Body of pancreas (tissue), 4 donors: ENCODE results near the gene SRMS. TPM values are rescaled to one million over a fixed set of nuclear protein-coding genes. Genes with fewer than 3 reads are reported as not detected.

ENCODE experiments used
- ATAC-seq: fragments of 150-250 bp; one replicate; pipeline ENCODE4 v1.9.1; 2016
- DNase-seq, 4 donors: peaks; one replicate each; pipeline ENCODE4 v3.0.0-alpha.2; 2019
- H3K27ac ChIP-seq, 4 donors: fragments of 200-600 bp; sonication (generic); 1 replicate in 3 of 4; 2 replicates in 1 of 4; pipeline versions ENCODE4 v1.5.1 to v1.6.1; 2016 to 2019; ENCODE audit warnings: mild to moderate bottlenecking in 1 of 4, mixed read lengths in 1 of 4, moderate library complexity in 1 of 4
- H3K27me3 ChIP-seq, 2 donors: fragments of 200-600 bp; sonication (generic); one replicate each; pipeline ENCODE4 v1.6.0; 2016; ENCODE audit warnings: mild to moderate bottlenecking in 1 of 2
- H3K36me3 ChIP-seq, 2 donors: fragments of 200-600 bp; sonication (generic); replicated peaks in 1 of 2; 2 replicates each; pipeline ENCODE4 v1.5.1; 2016; ENCODE audit warnings: low read depth in 2 of 2; ENCODE audit not compliant: insufficient read depth in 1 of 2
- H3K4me1 ChIP-seq: fragments of 200-600 bp; sonication (generic); one replicate; pipeline ENCODE4 v1.6.0; 2016
- H3K4me3 ChIP-seq, 2 donors: fragments of 200-600 bp; sonication (generic); 1 replicate in 1 of 2; 2 replicates in 1 of 2; pipeline ENCODE4 v1.5.1; 2016 to 2019
- H3K9me3 ChIP-seq, 3 donors: fragments of 200-600 bp; sonication (generic); 1 replicate in 2 of 3; 2 replicates in 1 of 3; pipeline ENCODE4 v1.5.1; 2016
- CTCF ChIP-seq, 7 experiments: fragments of 450-650 bp in 4 of 7; fragments of 200-600 bp in 3 of 7; sonication (generic) in 3 of 7; IDR thresholded peaks; one replicate each; pipeline ENCODE4 v1.5.1; 2016 to 2019; ENCODE audit warnings: antibody characterized with exemption in 7 of 7
- POLR2A ChIP-seq, 3 donors: fragments of 450-650 bp; IDR thresholded peaks; one replicate each; pipeline ENCODE4 v1.6.1; 2016; ENCODE audit warnings: antibody characterized with exemption in 3 of 3, mild to moderate bottlenecking in 2 of 3
- WGBS, 2 donors: methylation state at CpG; one replicate each; pipeline ENCODE4 v1.1.5; 2017; 5-methylcytosine and 5-hydroxymethylcytosine counted together
- intact Hi-C: fragments of 100-400 bp; cut with DNase I; formaldehyde crosslinking; loops from one replicate; pipeline ENCODE4 v1.15.1; 2023
- total RNA-seq, 2 donors: library from RNA; depleted of rRNA; stranded (reverse); fragments of >200 nt; gene quantifications; one replicate each; pipeline ENCODE4 v1.1.0, GENCODE V29; 2016

Gene SRMS
- total RNA-seq, 2 donors from 2014 or later: not detected

GRCh38 chr20:63539092-63539430, 8.5 kb downstream of the SRMS start:
- intact Hi-C loops: loop anchor here (10.0 kb wide), 1 partner anchor 316 kb away; no protein-coding TSS in a partner anchor
- no peak overlapping the region for H3K4me3 ChIP-seq

GRCh38 chr20:63538204-63539091, 9.1 kb downstream of the SRMS start:
- WGBS, 2 donors: 11 to 14% methylated on average over 9 to 27 of the region's 27 CpGs
- Histone ChIP-seq H3K4me3 (no peak overlapping the region), H3K4me1 (peaks cover 34% of the 10 kb centered on the region), H3K27ac (peak overlapping the region; percentile 46 to 89 (median 86)), H3K27me3 (no peaks in the 10 kb centered on the region), H3K36me3 (no peaks in the 10 kb centered on the region), H3K9me3 (no peaks in the 10 kb centered on the region)
- intact Hi-C loops: loop anchor here (10.0 kb wide), 1 partner anchor 316 kb away; no protein-coding TSS in a partner anchor
- peak in 1 of 3 donors; percentile 39 for TF ChIP-seq POLR2A (IDR thresholded peaks at IDR 0.05)
- peak in 2 of 7 experiments; percentile 14 to 18 for TF ChIP-seq CTCF (IDR thresholded peaks at IDR 0.05)
- ATAC-seq: peak; percentile 58
- peak; percentile 88 to 98 (median 96) for DNase-seq

More at GRCh38 chr20:63539092-63539430, 8.5 kb downstream of the SRMS start:
- 60 to 73% methylated on average over 11 to 12 of the region's 12 CpGs for WGBS, 2 donors
- H3K27me3 ChIP-seq: no peaks in the 10 kb centered on the region
- H3K4me1 ChIP-seq: peaks cover 28% of the 10 kb centered on the region
- no peak for TF ChIP-seq CTCF (IDR thresholded peaks at IDR 0.05)
- TF ChIP-seq POLR2A (IDR thresholded peaks at IDR 0.05): peak in 1 of 3 donors; percentile 12
- DNase-seq: no peak
- H3K36me3 ChIP-seq: no peaks in the 10 kb centered on the region
- no peak for ATAC-seq
- H3K9me3 ChIP-seq: no peaks in the 10 kb centered on the region
- H3K27ac ChIP-seq: peak overlapping the region; percentile 46 to 89 (median 86)

- no peaks in the 10 kb centered on the region for H3K9me3 ChIP-seq
- DNase-seq (peak; percentile 90 to 96 (median 92)), ATAC-seq (peak; percentile 83)
- intact Hi-C loops: loop anchor here (10.0 kb wide), 1 partner anchor 317 kb away; no protein-coding TSS in a partner anchor
- TF ChIP-seq POLR2A (IDR thresholded peaks at IDR 0.05) (peak; percentile 30 to 80 (median 69)), CTCF (IDR thresholded peaks at IDR 0.05) (peak; percentile 84 to 99 (median 99))
- WGBS, 2 donors: 0 to 8% methylated on average over 14 to 28 of the region's 34 CpGs
- H3K27ac ChIP-seq: peak overlapping the region; percentile 62 to 89 (median 86)
- H3K27me3 ChIP-seq: no peaks in the 10 kb centered on the region
- H3K36me3 ChIP-seq: no peaks in the 10 kb centered on the region
- peaks cover 35% of the 10 kb centered on the region for H3K4me1 ChIP-seq
- no peak overlapping the region for H3K4me3 ChIP-seq
Measured at GRCh38 chr20:63537525-63538203, 9.9 kb downstream of the SRMS start.

GRCh38 chr20:63536997-63537524, 10.5 kb downstream of the SRMS start, which contains the start of gene PTK6:
Gene PTK6 (minus strand): TSS chr20:63537376. CDS start chr20:63537314, 62 bp downstream.
- peak in 3 of 4 donors; percentile 53 to 64 (median 62) for DNase-seq
- no peak for TF ChIP-seq POLR2A (IDR thresholded peaks at IDR 0.05)
- no peaks in the 10 kb centered on the region for H3K27me3 ChIP-seq
- H3K9me3 ChIP-seq: no peaks in the 10 kb centered on the region
- no peaks in the 10 kb centered on the region for H3K36me3 ChIP-seq
- ATAC-seq: peak; percentile 2
- peaks cover 35% of the 10 kb centered on the region for H3K4me1 ChIP-seq
- WGBS, 2 donors: 67 to 84% methylated on average over 5 to 29 of the region's 29 CpGs
- H3K4me3 ChIP-seq: no peak within 1 kb of the TSS
- H3K27ac ChIP-seq: peak within 1 kb of the TSS; percentile 62 to 89 (median 86)
- intact Hi-C loops: loop anchor here (10.0 kb wide), 1 partner anchor 318 kb away; no protein-coding TSS in a partner anchor
